ENCODE data around the gene CYB5D1. TPM values are rescaled to one million over a fixed set of nuclear protein-coding genes. Genes with fewer than 3 reads are reported as not detected.

Gene CYB5D1
- total RNA-seq, 1 donor from 2014 or later: 21.1 TPM

DNA sequence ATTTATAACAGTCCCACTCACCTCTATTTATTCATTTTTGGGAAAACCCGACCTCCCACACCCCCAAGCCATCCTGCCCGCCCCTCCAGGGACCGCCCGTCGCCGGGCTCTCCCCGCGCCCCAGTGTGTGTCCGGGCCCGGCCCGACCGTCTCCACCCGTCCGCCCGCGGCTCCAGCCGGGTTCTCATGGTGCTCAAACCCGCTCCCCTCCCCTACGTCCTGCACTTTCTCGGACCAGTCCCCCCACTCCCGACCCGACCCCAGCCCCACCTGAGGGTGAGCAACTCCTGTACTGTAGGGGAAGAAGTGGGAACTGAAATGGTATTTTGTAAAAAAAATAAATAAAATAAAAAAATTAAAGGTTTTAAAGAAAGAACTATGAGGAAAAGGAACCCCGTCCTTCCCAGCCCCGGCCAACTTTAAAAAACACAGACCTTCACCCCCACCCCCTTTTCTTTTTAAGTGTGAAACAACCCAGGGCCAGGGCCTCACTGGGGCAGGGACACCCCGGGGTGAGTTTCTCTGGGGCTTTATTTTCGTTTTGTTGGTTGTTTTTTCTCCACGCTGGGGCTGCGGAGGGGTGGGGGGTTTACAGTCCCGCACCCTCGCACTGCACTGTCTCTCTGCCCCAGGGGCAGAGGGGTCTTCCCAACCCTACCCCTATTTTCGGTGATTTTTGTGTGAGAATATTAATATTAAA lies 3.6 kb upstream of the CYB5D1 start:
- TF ChIP-seq, protein P1, sequence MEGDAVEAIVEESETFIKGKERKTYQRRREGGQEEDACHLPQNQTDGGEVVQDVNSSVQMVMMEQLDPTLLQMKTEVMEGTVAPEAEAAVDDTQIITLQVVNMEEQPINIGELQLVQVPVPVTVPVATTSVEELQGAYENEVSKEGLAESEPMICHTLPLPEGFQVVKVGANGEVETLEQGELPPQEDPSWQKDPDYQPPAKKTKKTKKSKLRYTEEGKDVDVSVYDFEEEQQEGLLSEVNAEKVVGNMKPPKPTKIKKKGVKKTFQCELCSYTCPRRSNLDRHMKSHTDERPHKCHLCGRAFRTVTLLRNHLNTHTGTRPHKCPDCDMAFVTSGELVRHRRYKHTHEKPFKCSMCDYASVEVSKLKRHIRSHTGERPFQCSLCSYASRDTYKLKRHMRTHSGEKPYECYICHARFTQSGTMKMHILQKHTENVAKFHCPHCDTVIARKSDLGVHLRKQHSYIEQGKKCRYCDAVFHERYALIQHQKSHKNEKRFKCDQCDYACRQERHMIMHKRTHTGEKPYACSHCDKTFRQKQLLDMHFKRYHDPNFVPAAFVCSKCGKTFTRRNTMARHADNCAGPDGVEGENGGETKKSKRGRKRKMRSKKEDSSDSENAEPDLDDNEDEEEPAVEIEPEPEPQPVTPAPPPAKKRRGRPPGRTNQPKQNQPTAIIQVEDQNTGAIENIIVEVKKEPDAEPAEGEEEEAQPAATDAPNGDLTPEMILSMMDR (IDR thresholded peaks at IDR 0.05; ENCODE audit: insufficient read depth, low read depth, low read length): no peak
- TF ChIP-seq EZH2 (IDR thresholded peaks at IDR 0.05; ENCODE audit: insufficient read depth, low read length): no peak

DNA sequence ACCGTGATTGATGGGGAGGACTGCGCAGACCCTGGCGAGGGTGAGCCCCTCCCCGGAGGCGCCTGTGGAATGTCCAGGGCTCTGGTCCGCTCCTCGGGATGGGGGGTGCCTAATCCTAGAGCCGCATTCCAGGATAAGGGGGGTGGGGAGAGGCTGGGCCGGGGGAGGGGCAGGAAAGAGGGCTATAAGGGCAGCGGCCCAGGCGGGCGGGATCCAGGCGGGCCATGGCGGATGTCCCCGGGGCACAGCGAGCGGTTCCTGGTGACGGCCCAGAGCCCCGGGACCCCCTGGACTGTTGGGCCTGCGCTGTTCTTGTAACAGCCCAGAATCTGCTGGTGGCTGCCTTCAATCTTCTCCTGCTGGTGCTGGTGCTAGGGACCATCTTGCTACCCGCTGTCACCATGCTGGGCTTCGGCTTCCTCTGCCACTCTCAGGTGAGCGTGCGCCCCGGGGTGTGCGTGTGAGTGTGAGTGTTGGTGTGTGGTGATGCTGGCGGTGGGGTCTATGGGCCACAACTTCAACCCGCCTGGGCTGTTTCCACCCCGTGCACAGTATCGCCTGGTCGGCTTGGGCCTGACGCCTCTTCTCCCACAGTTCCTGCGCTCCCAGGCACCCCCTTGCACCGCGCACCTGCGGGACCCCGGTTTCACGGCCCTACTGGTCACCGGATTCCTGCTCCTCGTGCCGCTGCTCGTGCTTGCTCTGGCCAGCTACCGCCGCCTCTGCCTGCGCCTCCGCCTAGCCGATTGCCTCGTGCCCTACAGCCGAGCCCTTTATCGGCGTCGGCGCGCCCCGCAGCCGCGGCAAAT lies 2.7 kb upstream of the CYB5D1 start, which contains the start of gene TMEM88:
TMEM88 (plus strand) TSS at position 216 of the 809 bp plus-strand sequence; CDS start at position 225, 9 bp downstream.
- Mint-ChIP-seq H3K36me3 (ENCODE audit: low read depth, unreplicated experiment) (peaks cover 18% of the 10 kb centered on the region), H3K27me3 (ENCODE audit: low read depth, unreplicated experiment) (no peaks in the 10 kb centered on the region), H3K4me1 (ENCODE audit: low read depth, unreplicated experiment) (peaks cover 18% of the 10 kb centered on the region), H3K9me3 (ENCODE audit: unreplicated experiment) (no peaks in the 10 kb centered on the region), H3K4me3 (ENCODE audit: unreplicated experiment) (peak within 1 kb of the TSS; percentile 50), H3K27ac (ENCODE audit: unreplicated experiment) (peak within 1 kb of the TSS; percentile 64)
- Histone ChIP-seq H3K27ac (ENCODE audit: low read depth, low read length) (peak within 1 kb of the TSS; percentile 93), H3K9ac (ENCODE audit: low read length) (peak within 1 kb of the TSS; percentile 90), H3K4me3 (ENCODE audit: insufficient read depth, low read depth, low read length) (peak within 1 kb of the TSS; percentile 83), H3K36me3 (ENCODE audit: insufficient read depth, low read length) (peaks cover 14% of the 10 kb centered on the region), H2AFZ (ENCODE audit: low read depth, low read length) (no peak within 1 kb of the TSS), H3K4me1 (ENCODE audit: insufficient read depth, low read length) (peaks cover 35% of the 10 kb centered on the region), H4K20me1 (ENCODE audit: insufficient read depth, low read length) (peaks cover 35% of the 10 kb centered on the region), H3K27me3 (ENCODE audit: insufficient read depth, low read length) (no peaks in the 10 kb centered on the region), H3K4me2 (ENCODE audit: low read length) (peak within 1 kb of the TSS; percentile 94), H3K79me2 (ENCODE audit: insufficient read depth, low read length) (peaks cover 26% of the 10 kb centered on the region), H3K9me3 (ENCODE audit: insufficient read depth, low read depth, low read length) (no peaks in the 10 kb centered on the region)
- TF ChIP-seq EZH2 (IDR thresholded peaks at IDR 0.05; ENCODE audit: insufficient read depth, low read length): no peak
- TF ChIP-seq, protein P1 (IDR thresholded peaks at IDR 0.05; ENCODE audit: insufficient read depth, low read depth, low read length): no peak
- DNase-seq (ENCODE audit: low read depth) (no peak), FAIRE-seq (no peak)

More for the DNA sequence above, 3.6 kb upstream of the CYB5D1 start:
- H3K4me3 Mint-ChIP-seq (ENCODE audit: unreplicated experiment): peak overlapping the region; percentile 50
- FAIRE-seq (no peak), DNase-seq (ENCODE audit: low read depth) (no peak)
- Histone ChIP-seq H3K9me3 (ENCODE audit: insufficient read depth, low read depth, low read length) (no peaks in the 10 kb centered on the region), H3K27me3 (ENCODE audit: insufficient read depth, low read length) (no peaks in the 10 kb centered on the region), H3K36me3 (ENCODE audit: insufficient read depth, low read length) (peaks cover 12% of the 10 kb centered on the region), H3K4me1 (ENCODE audit: insufficient read depth, low read length) (peaks cover 35% of the 10 kb centered on the region), H3K27ac (ENCODE audit: low read depth, low read length) (no peak overlapping the region), H4K20me1 (ENCODE audit: insufficient read depth, low read length) (peaks cover 43% of the 10 kb centered on the region), H2AFZ (ENCODE audit: low read depth, low read length) (no peak overlapping the region), H3K79me2 (ENCODE audit: insufficient read depth, low read length) (peaks cover 19% of the 10 kb centered on the region), H3K4me3 (ENCODE audit: insufficient read depth, low read depth, low read length) (no peak overlapping the region), H3K4me2 (ENCODE audit: low read length) (no peak overlapping the region), H3K9ac (ENCODE audit: low read length) (no peak overlapping the region)
- no peaks in the 10 kb centered on the region for H3K27me3 Mint-ChIP-seq (ENCODE audit: low read depth, unreplicated experiment)
- peaks cover 24% of the 10 kb centered on the region for H3K36me3 Mint-ChIP-seq (ENCODE audit: low read depth, unreplicated experiment)
- H3K9me3 Mint-ChIP-seq (ENCODE audit: unreplicated experiment): no peaks in the 10 kb centered on the region
- peak overlapping the region; percentile 64 for H3K27ac Mint-ChIP-seq (ENCODE audit: unreplicated experiment)
- H3K4me1 Mint-ChIP-seq (ENCODE audit: low read depth, unreplicated experiment): peaks cover 18% of the 10 kb centered on the region

Data from astrocyte (in vitro differentiated cells and primary cell).